GM19238 (cell line): Measurements from ENCODE around the gene RGS19.

Experiments
- DNase-seq: peaks from one replicate; pipeline ENCODE4 v3.0.0; 2011; ENCODE audit warnings: low spot score; ENCODE audit not compliant: insufficient read length

Gene RGS19

DNA sequence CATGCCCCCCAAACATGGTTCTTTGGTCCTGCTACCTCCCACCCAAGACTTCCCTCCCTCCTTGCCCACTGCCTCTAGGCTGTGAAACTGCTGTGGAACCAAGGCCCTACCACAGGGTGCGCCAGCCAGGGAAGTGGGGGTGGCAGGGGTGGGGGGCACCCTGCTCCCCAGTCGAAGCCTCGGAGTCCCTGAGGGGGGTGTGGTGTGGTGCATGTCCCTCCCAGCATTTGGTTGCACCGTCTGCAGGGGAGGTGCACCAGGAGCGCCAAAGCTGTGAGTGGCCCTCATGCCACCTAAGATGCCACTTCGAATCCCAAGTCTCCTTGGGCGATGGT lies 1.8 kb downstream of the RGS19 start:
- DNase-seq = no peak

DNA sequence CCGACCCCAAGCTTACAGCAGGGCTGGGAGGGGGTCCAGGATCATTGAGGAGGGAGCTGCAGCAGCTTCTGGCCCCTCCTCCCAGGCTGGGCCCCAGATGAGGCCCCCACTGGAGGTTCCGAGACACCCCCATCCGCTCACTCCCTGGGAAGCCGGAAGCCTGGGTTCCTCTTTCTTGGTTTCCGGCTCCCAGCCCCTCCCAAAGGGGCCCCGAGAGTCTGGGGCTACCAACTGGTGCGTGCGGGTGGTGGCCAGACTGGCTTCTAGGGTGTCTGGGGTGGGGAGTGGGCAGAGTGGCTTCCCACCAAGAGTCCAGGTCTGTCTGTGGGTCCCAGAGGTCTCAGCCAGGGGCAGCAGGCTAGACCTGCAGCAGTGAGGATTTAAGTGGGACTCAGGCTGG lies 2.2 kb downstream of the RGS19 start:
- no peak for DNase-seq

DNA sequence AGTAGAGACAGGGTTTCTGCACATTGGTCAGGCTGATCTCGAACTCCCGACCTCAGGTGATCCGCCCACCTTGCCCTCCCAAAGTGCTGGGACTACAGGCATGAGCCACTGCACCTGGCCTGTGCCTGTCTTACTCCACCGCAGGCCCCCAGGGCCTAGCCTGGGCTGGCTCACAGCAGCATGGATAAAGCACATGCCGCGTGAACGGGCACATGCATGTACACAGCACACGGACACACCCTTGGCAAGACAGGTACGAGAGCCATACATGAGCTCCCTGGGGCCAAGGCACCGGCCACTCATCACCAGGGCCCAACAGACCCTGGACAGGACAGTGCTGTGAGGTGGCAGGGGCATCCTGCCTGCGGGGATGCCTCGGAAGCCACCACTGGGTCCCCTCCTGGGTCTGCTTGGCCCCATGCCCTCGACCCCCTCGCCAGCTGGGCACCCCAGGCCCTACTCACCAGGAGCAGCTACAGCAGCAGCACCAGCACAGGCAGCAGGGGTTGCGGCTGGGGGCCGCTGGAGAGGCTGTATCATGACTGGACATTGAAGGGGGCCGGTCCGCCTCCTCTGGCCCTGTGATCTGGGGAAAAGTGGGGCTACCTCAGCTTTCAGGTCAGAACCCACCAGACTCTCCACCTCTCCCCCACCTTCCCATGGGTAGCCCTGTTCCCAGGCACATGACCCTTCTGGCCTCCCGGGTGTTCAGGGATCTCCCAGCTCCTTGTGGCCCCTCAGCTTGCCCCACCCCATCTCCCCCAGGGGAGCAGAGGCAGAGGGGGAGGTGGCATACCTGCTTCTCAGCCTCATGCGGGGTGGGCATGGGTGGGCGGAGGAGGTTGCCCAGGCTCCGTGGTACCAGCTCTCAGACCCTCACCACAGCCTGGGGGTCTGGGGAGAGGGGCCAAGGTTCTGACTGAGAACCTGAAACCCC lies 3.0 kb downstream of the RGS19 start:
- DNase-seq = no peak

DNA sequence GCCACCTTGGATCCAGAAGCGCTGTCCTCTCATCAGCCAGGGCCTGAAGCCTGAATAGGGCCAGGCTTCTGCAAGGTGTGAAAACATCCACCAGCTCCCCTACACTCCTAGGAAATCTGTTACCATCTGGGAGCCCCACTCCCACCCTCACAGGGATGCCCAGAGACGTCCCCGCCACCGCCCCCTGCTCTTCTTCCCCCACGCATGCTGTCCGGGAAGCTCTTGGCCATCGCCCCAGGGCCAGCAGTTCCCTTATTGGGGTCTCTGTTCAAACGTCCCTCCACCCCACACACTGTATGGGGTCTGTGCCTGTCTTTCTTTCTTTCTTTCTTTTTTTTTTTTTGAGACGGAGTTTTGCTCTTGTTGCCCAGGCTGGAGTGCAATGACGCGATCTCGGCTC lies 3.8 kb downstream of the RGS19 start:
- DNase-seq = no peak

DNA sequence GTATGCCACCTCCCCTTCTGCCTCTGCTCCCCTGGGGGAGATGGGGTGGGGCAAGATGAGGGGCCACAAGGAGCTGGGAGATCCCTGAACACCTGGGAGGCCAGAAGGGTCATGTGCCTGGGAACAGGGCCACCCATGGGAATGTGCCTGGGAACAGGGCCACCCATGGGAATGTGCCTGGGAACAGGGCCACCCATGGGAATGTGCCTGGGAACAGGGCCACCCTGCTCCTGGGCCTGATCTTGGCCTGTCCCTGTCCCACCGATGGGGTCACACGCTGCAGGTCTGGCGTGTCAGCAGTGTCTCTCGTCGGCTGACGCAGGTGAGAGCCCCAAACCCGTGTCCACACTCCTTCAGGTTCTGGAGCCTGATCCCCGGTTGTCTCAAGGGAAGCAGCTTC lies 4.4 kb downstream of the RGS19 start:
- no peak for DNase-seq

DNA sequence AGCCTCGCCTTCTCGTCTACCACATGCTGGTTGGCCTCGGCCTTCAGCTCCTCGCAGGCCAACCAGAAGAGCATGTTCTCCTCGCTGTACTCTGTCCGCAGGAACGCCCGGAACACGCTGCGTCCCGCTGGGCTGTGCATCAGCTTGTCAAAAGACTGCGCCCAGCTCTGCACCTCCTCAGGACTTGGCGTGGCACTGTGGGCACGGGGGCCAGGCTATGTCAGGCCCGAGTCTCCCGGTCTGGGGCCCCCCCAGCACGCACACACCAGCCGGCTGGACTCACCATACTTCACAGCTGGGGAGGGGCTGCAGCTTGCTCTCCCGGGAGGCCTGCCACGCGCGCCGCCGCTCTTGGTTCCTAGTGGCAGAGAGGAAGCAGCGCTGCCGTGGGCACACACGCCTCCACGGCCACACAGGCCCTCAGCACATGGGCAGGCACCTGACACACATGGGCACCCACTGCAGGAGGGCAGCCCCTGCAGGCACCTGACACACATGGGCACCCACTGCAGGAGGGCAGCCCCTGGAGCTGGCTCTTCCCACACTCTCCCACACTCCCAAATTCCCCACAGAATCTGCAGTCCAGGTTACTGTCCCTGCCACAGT lies 5.0 kb downstream of the RGS19 start:
- DNase-seq = no peak

DNA sequence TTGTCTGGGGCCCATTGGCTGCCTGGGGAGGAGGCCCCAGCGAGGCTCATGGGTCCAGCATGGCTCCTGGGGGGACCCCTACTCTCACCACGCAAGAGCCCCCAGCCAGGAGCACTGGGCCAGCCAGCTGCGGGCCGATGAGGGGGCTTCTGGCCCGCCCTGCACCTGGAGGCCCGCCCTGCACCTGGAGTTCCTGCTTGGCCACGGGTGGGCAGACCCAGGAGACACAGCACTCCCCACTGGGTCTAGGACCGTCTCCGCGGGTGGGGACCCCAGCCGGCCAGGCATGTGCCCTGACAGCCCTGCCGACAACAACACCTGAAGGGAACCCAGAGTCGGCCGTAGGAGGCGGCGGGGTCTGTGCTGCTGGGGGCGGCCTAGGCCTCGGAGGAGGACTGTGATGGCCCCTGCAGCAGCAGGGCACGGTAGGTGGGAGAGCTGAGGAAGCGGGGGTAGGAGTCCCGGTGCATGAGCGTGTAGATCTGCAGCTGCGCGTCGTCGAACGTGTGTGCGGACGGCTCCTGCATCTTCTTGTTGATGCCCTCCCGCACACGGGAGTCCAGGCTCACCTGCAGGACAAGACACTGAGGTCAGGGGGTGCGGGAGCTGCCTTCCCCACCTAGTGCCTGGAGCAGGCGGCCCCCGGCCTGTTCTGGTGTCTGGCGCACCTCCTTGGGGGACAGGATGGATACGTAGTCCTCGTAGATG lies 5.7 kb downstream of the RGS19 start:
- no peak for DNase-seq

DNA sequence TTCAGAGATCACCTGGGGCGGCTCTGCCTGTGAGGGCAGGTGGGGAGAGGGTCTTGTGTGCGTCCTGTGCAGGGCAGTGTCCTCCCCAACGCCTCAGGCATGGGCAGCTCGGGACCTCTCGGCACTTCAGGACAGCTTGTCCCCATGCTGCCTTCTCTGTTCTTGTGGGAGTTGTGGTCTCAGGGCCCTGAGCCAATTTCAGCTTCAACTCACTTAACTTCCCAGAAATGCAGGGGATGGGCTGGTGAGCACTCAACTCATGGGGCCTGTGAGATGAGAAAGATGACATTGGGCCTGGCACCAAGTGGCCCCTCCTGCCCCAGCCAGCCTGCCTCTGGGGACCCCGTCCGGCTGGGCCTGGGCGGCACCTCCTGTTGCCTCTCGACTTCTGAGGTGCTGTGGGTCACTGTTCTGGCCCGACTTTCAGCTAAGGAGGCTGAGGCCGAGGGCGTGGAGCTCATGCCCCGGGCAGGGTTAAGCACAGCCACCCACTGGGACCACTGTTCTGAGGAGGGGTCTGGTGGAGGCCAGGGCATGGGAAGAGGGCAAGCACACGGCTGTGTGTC lies 6.7 kb downstream of the RGS19 start:
- no peak for DNase-seq

DNA sequence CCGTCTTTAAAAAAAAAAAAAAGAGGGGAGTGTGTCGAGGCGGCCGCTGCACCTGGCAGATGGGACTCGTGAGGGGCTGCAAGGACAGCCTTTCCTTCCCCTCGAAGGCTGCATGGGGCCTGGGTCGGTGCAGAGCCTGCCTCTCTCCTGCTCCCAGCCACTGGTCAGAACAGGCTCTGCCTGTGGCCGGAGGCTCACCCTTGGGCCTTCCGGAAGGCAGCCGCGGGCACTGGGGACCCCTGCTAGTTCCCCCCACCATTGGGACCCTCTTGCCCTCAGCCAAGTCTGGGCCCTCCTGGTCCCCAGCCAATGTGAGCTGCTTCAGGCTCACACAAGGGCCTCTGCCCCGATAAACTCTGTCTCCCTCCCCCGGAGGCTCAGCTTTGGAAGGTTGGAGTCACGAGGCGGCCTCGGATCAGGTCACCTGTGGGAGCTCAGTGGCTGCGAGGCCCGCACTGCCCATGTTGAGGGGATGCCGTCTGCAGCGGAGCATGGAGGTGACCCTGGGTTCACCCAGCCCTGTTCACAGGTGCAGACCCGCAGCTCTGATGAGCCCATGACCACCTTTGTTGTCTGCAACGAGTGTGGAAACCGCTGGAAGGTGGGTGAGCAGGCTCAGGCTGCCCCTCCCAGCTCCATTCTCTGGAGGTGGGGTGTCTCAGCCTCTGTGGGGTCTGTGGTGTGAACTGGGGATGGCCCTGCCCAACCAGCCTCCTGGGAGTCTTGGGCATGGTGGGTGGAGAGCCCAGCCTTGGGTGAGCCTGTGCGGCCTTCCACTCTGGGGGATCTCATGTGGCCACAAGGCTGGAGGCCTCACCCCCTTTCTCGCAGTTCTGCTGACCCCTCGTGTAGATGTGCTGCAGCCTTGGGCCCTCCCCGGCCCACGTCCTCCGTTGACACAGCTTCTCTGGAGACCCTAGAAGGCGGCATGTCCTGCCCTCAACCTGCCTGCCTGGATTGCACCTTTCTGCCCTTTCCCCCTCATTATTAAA lies 7.7 kb downstream of the RGS19 start:
- no peak for DNase-seq

DNA sequence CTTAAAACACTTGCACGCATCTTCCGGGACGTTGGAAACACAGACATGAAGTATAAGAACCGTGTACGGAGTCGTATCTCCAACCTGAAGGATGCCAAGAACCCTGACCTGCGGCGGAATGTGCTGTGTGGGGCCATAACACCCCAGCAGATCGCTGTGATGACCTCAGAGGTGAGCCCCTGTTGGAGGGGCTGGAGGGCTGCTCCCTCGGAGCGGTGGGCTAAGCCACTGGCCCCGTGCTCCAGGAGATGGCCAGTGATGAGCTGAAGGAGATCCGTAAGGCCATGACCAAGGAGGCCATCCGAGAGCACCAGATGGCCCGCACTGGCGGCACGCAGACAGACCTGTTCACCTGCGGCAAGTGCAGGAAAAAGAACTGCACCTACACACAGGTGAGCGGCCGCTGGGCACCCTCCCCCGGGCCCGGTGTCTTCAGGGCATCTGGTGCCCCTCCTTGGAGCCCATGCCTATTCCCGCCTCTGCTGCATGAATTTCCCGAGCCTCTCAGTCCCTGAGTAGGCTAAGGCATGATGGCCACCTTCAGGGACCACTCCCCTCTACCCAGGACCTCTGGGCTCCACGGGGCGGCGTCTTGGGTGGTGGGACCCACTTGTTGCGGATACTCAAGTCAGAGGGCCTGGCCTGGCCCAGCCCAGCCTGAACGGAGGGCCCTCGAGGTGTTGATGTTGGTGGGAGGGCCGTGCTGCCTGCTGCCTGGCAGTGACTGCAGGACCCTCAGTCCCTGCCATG lies 8.9 kb downstream of the RGS19 start:
- DNase-seq = no peak

DNA sequence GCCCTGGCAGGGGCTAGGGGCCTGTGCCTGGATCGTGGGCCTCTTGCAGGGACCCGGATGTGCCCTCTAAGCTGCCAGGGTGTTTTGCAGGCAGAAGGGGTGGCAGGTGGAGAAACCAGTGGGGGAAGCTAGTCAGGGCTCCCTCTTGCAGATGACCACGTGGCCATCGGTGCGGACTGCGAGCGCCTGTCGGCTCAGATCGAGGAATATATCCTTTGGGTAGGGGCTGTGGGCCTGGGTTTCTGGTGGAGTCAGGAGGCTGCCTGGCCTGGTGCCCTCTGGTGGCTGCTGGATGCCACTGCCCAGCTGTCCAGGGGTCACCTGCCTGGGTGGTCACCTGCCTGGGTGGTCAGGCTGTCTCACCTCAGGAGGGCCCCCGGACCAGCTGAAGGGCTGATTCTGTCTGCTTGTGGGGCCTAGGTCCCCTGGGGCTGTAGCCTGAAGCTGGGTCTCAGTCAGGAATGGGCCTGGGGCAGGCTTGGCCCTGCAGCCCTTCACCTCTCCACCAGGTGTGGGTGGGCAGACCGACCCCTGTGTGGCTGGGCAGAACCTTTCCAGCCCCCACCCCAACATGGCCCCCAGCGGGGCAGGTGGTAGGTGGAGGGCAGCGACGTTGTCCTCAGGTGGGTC lies 9.6 kb downstream of the RGS19 start:
- no peak for DNase-seq

DNA sequence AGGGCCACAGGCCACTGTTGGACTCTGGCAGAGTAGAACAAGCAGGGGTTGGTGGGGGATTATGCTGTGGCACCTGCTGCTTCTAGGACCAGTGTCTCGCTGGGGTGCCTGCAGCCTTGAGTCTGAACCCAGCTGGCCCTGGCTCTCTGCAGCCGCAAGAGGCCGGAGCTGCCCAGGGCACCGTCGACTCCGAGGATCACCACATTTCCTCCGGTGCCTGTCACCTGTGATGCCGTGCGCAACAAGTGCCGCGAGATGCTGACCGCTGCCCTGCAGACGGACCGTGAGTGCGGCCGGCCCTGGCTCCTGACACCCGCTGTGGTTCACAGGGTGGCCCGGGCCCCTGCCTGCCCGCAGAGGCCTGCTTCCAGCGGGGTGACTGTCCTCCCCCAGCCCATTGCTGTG lies 10.1 kb downstream of the RGS19 start:
- DNase-seq = no peak

DNA sequence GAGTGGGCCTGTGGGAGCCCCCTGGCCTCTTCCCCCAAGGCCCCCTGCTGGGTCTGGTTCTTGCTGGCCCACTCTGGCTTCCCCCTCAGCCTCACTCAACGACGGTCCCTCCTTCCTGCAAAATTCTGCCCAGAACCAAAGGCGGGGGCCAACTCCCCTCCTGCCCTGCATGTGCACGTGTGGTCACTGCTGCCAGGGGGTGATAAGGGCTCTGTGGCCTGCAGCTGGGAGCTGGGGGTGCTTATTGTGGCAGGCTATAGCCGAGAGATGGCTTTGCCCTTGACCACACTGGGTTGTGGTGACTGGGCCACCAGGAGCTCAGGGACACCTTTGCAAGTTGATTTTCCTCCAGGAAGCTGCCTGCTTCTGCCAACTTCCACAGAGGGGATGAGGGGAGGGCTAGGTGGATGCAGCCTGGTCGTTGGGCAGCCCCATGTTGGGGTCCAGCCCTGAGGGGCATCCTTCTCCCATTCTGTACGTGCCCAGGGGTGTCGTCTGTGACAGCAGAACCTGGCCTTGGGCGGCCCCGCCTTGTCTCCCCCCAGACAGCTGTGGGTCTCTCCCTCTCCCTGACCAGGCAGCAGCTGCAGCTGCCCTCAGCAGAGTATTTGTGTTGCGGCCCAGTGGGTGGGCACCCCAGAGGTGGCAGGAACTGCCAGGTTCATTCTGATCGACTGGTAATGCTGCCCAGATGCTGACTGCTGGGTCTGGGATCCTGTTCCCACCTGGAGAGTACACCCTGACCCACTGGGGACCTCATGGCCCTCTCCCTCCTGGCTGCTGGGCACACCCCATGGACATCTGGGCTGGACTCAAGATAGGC lies 10.7 kb downstream of the RGS19 start:
- DNase-seq = no peak

DNA sequence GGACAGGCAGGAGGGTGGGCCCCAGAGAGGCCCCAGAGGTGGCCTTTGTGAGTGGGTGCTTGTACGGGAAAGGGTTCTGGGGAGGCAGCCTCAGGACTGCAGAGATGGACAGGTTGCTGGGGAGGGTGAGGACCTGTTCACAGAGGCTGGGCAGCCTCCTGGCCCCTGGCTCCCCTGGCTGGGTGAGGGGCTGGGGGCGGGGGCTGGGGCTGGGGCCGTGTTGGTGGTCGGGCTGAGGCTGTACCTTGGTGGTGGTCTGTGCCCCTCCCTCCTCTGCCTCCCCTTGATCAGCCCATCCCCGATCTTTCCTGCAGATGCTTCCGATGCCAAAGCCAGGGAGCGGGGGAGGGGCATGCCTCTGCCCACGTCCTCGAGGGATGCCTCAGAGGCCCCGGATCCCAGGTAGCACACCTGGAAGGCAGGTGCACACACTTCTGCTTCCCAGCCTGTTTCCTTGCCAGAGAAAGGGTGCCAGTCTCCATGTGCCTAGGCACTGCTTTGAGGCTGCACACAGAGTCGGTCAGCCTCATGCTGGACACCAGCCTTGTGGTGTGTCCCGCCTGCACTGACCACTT lies 11.5 kb downstream of the RGS19 start:
- no peak for DNase-seq

DNA sequence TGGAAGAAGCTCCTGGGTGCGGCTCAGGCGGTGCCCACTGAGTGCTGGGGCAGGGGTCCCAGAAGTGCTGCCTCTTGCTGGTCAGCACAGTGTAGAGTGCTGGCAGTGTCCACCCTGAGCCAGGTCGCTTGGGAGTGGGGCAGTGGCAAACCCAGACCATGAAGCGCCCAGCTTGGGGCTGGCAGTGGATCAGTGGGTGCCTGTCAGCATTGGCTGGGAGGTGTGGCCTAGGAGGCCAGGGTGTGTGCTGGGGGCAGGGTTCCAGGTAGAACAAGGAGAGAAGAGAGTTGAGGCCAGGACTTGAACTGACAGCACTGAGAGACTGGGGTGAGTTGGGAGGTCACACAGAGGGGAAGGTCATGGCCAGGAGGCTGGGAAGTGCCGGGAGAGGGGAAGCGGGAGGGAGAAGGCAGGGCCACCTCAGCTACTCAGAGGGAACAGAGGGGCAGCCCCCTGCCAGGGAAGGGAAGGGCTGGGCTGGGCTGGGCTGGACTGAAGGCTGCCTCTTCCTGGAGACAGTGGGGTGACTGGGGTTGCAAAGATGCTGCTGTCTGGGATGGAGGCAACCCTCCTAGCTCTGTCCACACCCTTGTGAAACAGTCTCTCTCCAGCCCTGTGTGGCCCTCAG lies 12.2 kb downstream of the RGS19 start:
- no peak for DNase-seq

DNA sequence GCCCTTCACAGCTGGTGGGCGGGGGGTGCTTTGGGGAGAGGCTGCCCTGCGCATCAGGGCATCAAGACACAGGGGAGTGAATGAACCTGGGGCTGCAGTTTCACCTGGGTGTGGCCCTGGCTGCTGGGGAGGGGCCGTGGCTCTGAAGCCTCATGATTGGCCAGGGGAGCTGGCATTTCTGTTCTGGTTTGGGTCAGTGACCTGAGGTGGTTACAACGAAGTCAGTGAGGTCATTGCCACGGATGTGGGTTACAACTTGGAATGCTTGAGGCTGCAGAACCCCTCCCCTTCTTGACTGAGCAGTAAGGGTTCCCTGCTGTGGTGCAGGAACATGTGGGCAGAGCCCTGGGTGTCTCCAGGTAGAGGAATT lies 13.4 kb downstream of the RGS19 start:
- DNase-seq = peak; percentile 80

DNA sequence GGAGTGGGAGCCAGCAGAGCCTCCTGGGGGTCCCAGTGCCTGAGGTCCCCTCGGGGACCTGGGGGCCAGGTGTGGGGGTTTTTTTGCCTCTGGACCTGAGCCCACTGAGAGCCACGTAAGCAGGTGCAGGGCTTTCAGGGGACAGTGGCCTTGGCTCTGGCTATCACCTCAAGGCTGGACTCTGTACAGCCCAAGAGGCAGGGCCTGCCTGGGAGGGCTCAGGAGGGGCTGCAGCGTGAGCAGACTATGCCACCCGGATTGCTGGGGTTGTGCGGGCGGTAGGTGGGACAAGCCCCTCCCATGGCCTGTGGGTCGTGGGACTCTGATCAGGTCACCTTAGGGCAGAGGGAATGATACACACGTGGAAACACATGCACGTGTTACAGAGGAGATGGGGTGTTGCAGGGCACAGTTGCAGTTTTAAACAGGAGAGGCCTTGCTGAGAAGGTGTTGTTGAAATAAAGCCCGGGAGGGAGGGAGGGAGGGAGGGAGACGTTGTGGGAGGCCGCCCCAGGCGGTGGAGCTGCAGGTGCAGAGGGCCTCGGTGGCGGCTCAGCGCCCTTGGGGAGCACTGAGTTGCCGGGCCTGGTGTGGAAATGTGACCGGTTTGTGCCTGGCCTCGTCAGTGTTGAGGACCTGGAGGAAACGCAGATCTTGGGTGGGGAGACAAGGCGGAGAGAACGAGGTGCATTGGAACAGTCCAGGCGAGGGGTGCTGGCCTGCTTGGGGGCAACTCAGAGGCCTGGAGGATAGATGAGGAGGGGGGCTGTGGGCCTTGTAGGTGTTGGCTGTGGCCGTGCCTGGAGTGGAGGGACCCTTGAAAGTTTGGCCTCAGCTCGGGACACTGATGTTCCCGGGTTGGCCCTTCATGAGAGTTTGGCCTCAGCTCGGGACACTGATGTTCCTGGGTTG lies 14.0 kb downstream of the RGS19 start:
- DNase-seq = no peak
